GM12872 (cell line): Measurements from ENCODE around the gene CROCC2.

Source experiments
- TF ChIP-seq, protein P1 (sequence below): IDR thresholded peaks from 3 replicates; pipeline ENCODE4 v1.5.1; 2011; ENCODE audit warnings: low read depth, mild to moderate bottlenecking, low read length, moderate library complexity; ENCODE audit not compliant: insufficient read depth

CROCC2 gene

GRCh38 chr2:240995041-240996021, 89.2 kb downstream of the CROCC2 start:
- TF ChIP-seq, protein P1, sequence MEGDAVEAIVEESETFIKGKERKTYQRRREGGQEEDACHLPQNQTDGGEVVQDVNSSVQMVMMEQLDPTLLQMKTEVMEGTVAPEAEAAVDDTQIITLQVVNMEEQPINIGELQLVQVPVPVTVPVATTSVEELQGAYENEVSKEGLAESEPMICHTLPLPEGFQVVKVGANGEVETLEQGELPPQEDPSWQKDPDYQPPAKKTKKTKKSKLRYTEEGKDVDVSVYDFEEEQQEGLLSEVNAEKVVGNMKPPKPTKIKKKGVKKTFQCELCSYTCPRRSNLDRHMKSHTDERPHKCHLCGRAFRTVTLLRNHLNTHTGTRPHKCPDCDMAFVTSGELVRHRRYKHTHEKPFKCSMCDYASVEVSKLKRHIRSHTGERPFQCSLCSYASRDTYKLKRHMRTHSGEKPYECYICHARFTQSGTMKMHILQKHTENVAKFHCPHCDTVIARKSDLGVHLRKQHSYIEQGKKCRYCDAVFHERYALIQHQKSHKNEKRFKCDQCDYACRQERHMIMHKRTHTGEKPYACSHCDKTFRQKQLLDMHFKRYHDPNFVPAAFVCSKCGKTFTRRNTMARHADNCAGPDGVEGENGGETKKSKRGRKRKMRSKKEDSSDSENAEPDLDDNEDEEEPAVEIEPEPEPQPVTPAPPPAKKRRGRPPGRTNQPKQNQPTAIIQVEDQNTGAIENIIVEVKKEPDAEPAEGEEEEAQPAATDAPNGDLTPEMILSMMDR: no peak

DNA sequence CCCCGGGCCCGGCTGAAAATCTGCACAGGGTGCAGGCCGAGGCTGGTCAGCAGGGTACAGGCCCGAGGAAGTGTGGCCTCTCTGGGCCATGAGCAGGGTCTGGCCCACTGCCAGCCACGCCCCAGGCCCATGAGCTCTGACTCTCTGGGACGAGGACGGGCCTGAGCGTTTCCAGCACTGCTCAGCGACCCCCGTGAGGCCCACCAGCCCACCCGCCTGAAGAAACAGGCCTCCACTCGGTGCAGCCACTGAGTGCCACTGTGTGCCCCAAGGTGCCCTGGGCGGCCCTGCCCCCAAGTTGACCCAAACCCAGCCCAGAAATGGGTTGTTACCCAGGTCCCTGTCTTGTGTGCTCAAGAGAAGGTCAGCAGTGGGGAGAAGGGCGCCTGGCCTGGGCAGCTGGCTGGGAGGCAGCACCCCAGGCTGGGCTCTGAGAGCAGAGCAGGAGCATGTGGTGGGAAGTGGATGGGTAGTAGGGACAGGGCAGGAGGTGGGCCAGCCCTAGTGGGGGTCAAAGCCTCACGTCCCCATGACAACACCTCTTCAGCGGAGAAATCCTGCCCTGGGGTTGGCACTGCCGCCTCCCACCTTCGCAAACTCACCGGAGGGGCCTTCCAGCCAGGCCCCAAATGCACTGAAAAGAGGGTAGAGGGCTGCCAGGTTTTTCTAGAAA, 90.2 kb downstream of the CROCC2 start:
- TF ChIP-seq, protein P1: no peak

- TF ChIP-seq, protein P1: no peak
These were observed 90.7 kb downstream of the CROCC2 start for GRCh38 chr2:240996834-240997140.

DNA sequence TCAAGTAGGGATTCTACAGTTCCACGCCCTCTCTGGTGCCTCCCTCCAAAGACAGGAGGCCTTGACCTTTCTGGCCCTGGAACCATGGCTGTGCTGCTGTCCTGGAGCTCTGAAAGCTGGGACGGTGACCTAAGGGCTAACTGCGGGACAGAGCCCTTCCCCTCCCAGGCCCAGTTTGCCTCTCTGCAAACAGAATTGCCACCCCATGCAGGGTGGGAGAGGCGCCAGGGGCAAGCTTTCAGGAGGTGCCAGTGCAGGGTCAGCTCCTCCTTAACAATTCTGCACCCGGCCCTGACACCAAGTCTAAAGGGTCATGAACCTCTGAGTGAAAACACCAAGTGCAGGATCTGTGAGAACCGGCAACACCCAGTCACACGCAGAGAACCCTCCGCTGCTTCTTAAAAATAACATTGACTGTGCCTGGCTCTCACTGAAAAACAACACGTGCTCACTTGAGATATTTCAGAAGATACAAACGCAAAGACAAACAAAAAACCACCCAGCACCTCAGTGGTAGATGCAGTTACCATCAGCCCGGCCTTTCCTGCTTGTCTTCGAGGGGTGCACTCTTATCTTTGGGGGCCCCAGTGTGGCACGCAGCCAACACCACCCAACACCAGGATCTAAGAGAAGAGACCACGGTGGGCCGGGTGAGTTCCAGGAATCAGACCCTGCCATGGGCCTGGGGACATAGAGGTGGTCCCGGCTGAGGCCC, 91.2 kb downstream of the CROCC2 start:
- TF ChIP-seq, protein P1: no peak

DNA sequence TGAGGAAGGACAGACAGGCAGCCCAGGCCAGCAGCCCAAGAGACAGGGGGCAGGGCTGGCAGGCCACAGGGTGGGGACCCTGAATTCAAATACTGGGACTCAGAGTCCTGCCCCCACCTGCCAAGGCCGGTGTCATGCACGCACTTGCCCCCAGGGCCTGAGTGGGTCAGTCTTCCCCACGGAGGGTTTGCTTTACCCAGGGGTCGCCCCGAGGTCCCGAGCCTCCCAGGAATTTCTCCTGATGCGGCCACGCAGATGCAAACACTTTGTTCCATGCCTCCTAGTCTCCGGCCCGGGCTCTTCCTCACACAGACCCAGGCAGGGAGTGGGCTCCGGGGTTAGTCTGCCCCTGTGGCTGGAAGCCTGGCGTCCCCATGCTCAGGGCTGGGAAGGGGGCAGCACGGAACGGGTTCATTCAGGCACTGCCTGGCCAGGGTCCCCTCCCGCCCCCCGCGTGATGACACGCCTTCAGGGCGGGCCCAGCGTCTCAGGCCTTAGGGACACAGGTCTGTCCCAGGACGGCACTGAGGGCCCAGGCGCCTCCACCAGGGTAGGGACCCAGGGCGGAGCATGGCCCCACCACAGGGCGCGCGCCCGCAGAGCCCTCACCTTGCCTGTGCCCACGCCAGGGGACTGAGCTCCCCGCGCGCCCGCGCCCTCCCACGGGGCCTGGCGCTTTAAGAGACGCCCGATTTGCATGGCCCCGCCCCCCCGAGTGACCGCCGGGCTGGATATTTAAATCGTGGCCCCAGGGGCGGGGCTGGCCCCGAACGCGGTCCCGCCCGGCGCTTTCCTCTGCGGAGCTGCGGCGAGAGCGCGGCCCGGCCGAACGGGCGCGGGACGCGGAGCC, 91.9 kb downstream of the CROCC2 start, which contains the start of gene SNED1:
Gene SNED1, plus strand, starts transcription at position 763 of the 850 bp plus-strand sequence. CDS start 220 bp downstream, outside the sequence.
- TF ChIP-seq, protein P1: no peak

- TF ChIP-seq, protein P1: no peak
These were observed 92.5 kb downstream of the CROCC2 start for GRCh38 chr2:240998706-240998994.
